IMR-90 (cell line): Measurements from ENCODE around the gene MAGEB18. TPM values are rescaled to one million over a fixed set of nuclear protein-coding genes. Genes with fewer than 3 reads are reported as not detected.

Experiments
- ATAC-seq: fragments of 200-7000 bp; cut with Tn5 transposase; 2 replicates; pipeline ENCODE4 v1.9.1; 2020; ENCODE audit warnings: low read depth, mild to moderate bottlenecking, moderate library complexity
- BruUV-seq: library from RNA; stranded (reverse); fragments of 400-500 nt; replicated peaks from 2 replicates; lab custom pipeline; 2021; lab: Mats Ljungman, UMichigan
- CTCF ChIA-PET: fragments of 300-600 bp; formaldehyde crosslinking; extraction: SDS; loops from one replicate; lab custom pipeline; 2021; ENCODE audit warnings: antibody characterized with exemption; lab: Yijun Ruan, JAX
- POLR2A ChIA-PET: fragments of 300-600 bp; sonication (Branson Sonifier 250); formaldehyde crosslinking; loops from one replicate; lab custom pipeline; 2022; ENCODE audit warnings: antibody characterized with exemption; ENCODE audit not compliant: unreplicated experiment; lab: Charles Lee
- DNase-seq: peaks from one replicate; pipeline ENCODE4 v3.0.0; 2013
- H2AFZ ChIP-seq: replicated peaks from 2 replicates; pipeline ENCODE3; 2013; ENCODE audit warnings: low read length, mild to moderate bottlenecking; ENCODE audit not compliant: poor library complexity
- H2AK5ac ChIP-seq: 2 replicates; pipeline ENCODE4 v1.6.1; 2013; ENCODE audit warnings: low read depth, low read length, inconsistent platforms
- H2AK9ac ChIP-seq: replicated peaks from 2 replicates; pipeline ENCODE3; 2013; ENCODE audit warnings: mild to moderate bottlenecking, low read depth, low read length, moderate library complexity; ENCODE audit not compliant: poor library complexity
- H2BK120ac ChIP-seq: 2 replicates; pipeline ENCODE4 v1.6.1; 2013; ENCODE audit warnings: low read depth, low read length, inconsistent platforms
- H2BK15ac ChIP-seq: 3 replicates; pipeline ENCODE4 v1.6.1; 2013; ENCODE audit warnings: low read depth, low read length, inconsistent platforms
- H2BK20ac ChIP-seq: 2 replicates; pipeline ENCODE4 v1.6.1; 2013; ENCODE audit warnings: low read depth, mild to moderate bottlenecking, inconsistent platforms, low read length, moderate library complexity
- H2BK5ac ChIP-seq: 2 replicates; pipeline ENCODE4 v1.6.1; 2013; ENCODE audit warnings: mild to moderate bottlenecking, low read depth, low read length, inconsistent platforms; ENCODE audit not compliant: poor library complexity, severe bottlenecking
- H3K14ac ChIP-seq: replicated peaks from 2 replicates; pipeline ENCODE4 v1.6.1; 2013; ENCODE audit warnings: low read depth, low read length, inconsistent platforms
- H3K18ac ChIP-seq: 2 replicates; pipeline ENCODE4 v1.6.1; 2013; ENCODE audit warnings: low read depth, low read length, control low read depth
- H3K23ac ChIP-seq: 2 replicates; pipeline ENCODE4 v1.6.1; 2013; ENCODE audit warnings: low read depth, low read length, inconsistent platforms
- H3K27ac ChIP-seq: 2 replicates; pipeline ENCODE4 v1.5.1; 2013; ENCODE audit warnings: mild to moderate bottlenecking, control low read depth, low read length; ENCODE audit not compliant: insufficient read depth
- H3K27me3 ChIP-seq: 2 replicates; pipeline ENCODE4 v1.6.1; 2013; ENCODE audit warnings: low read length; ENCODE audit not compliant: control insufficient read depth, insufficient read depth
- H3K36me3 ChIP-seq: 2 replicates; pipeline ENCODE4 v1.6.1; 2013; ENCODE audit warnings: low read length, mixed read lengths; ENCODE audit not compliant: control insufficient read depth, insufficient read depth
- H3K4ac ChIP-seq: 2 replicates; pipeline ENCODE4 v1.6.1; 2013; ENCODE audit warnings: low read depth, low read length, inconsistent platforms
- H3K4me1 ChIP-seq: 2 replicates; pipeline ENCODE4 v1.6.1; 2013; ENCODE audit warnings: low read length, mixed read lengths; ENCODE audit not compliant: control insufficient read depth, insufficient read depth
- H3K4me2 ChIP-seq: 2 replicates; pipeline ENCODE4 v1.6.1; 2013; ENCODE audit warnings: low read depth, mild to moderate bottlenecking, control low read depth, low read length, moderate library complexity
- H3K4me3 ChIP-seq: 2 replicates; pipeline ENCODE4 v1.5.1; 2013; ENCODE audit warnings: low read depth, mild to moderate bottlenecking, control low read depth, low read length, moderate library complexity; ENCODE audit not compliant: insufficient read depth
- H3K56ac ChIP-seq: 2 replicates; pipeline ENCODE4 v1.6.1; 2013; ENCODE audit warnings: low read length, inconsistent platforms; ENCODE audit not compliant: insufficient read depth; ENCODE audit errors: extremely low read depth
- H3K79me1 ChIP-seq, 2 experiments: 2 replicates each; pipeline ENCODE4 v1.6.1; 2013; ENCODE audit warnings: low read length in 2 of 2, inconsistent platforms in 1 of 2, low read depth in 1 of 2
- H3K9ac ChIP-seq: 2 replicates; pipeline ENCODE4 v1.6.1; 2013; ENCODE audit warnings: low read depth, low read length, control low read depth
- H3K9me1 ChIP-seq: 2 replicates; pipeline ENCODE4 v1.6.1; 2013; ENCODE audit warnings: low read length, inconsistent platforms; ENCODE audit not compliant: insufficient read depth
- H3K9me3 ChIP-seq: 2 replicates; pipeline ENCODE4 v1.6.1; 2013; ENCODE audit warnings: low read length; ENCODE audit not compliant: control insufficient read depth, insufficient read depth
- H4K20me1 ChIP-seq: 2 replicates; pipeline ENCODE4 v1.6.1; 2013; ENCODE audit warnings: low read length, inconsistent platforms; ENCODE audit not compliant: insufficient read depth
- H4K5ac ChIP-seq: 2 replicates; pipeline ENCODE4 v1.6.1; 2013; ENCODE audit warnings: mild to moderate bottlenecking, low read depth, low read length, control low read depth
- H4K8ac ChIP-seq, 2 experiments: 2 replicates each; pipeline ENCODE4 v1.6.1; 2013; ENCODE audit warnings: low read depth in 2 of 2, low read length in 2 of 2, control low read depth in 1 of 2, inconsistent platforms in 1 of 2
- H4K91ac ChIP-seq: 2 replicates; pipeline ENCODE4 v1.6.1; 2013; ENCODE audit warnings: low read depth, low read length, inconsistent platforms; ENCODE audit not compliant: insufficient read depth
- BHLHE40 ChIP-seq: fragments of 150-350 bp; IDR thresholded peaks from 2 replicates; pipeline ENCODE4 v1.6.1; 2016; ENCODE audit warnings: mild to moderate bottlenecking, low read depth, low read length
- ELK1 ChIP-seq: fragments of 150-350 bp; IDR thresholded peaks from 2 replicates; pipeline ENCODE4 v1.6.1; 2016; ENCODE audit warnings: low read depth, mild to moderate bottlenecking, low read length, moderate library complexity, borderline replicate concordance
- MAFK ChIP-seq: IDR thresholded peaks from 2 replicates; pipeline ENCODE4 v1.6.1; 2012; ENCODE audit warnings: low read depth, low read length, improper control_type of control experiment
- POLR2A ChIP-seq: IDR thresholded peaks from 2 replicates; pipeline ENCODE4 v1.6.1; 2012; ENCODE audit warnings: mild to moderate bottlenecking, low read depth, low read length
- SMC3 ChIP-seq: fragments of 150-350 bp; IDR thresholded peaks from 2 replicates; pipeline ENCODE4 v1.6.1; 2016; ENCODE audit warnings: low read depth, mild to moderate bottlenecking, antibody characterized with exemption, low read length, moderate library complexity
- WGBS, 2 experiments: methylation state at CpG; one replicate each; pipeline versions ENCODE4 v1.1.5 to v1.1.7; 2013; ENCODE audit warnings: missing lambda C conversion rate in 2 of 2; ENCODE audit not compliant: insufficient read length in 1 of 2; ENCODE audit errors: extremely low coverage in 2 of 2; 5-methylcytosine and 5-hydroxymethylcytosine counted together
- dilution Hi-C: fragments of 300-500 bp; cut with HindIII; formaldehyde crosslinking; loops from one replicate; pipeline ENCODE4 v1.14.3; 2018; ENCODE audit warnings: low sequenced_read_pairs; ENCODE audit not compliant: unreplicated experiment
- in situ Hi-C: fragments of 300-500 bp; cut with MboI; formaldehyde crosslinking; loops from 3 replicates; pipeline ENCODE4 v1.14.3; 2019; ENCODE audit warnings: low sequenced_read_pairs, inconsistent platforms, mixed read lengths
- intact Hi-C: fragments of 100-400 bp; cut with micrococcal nuclease; formaldehyde crosslinking; loops from 2 replicates; pipeline ENCODE4 v1.10.0; 2022
- polyA plus RNA-seq, 3 experiments: library from polyadenylated mRNA; depleted of rRNA; stranded (reverse); fragments of >200 nt; gene quantifications; 2 replicates each; pipeline ENCODE4 v1.2.3, GENCODE V29; 2012; ENCODE audit warnings: low replicate concordance in 1 of 3
- total RNA-seq: library from RNA; depleted of rRNA; stranded (reverse); fragments of >200 nt; gene quantifications from 2 replicates; pipeline ENCODE4 v1.2.3, GENCODE V29; 2012
- TF ChIP-seq, protein P1 (sequence below): conservative IDR thresholded peaks from 2 replicates; pipeline ENCODE4 v1.5.1; 2012; ENCODE audit warnings: mild to moderate bottlenecking, low read depth, low read length, improper control_type of control experiment

The MAGEB18 gene
- total and polyA plus RNA-seq, 2 of the 4 experiments (the other 2 are of a cell fraction): not detected

- Histone ChIP-seq H3K27me3 (no peaks in the 10 kb centered on the region), H2AK5ac (no peak overlapping the region), H2BK15ac (no peak overlapping the region), H3K9ac (no peak overlapping the region), H3K4me3 (no peak overlapping the region), H2BK20ac (no peak overlapping the region), H3K4ac (no peak overlapping the region), H3K9me3 (peaks cover 3% of the 10 kb centered on the region; the same call in 1 of the 2 replicates), H3K23ac (no peak overlapping the region), H3K18ac (no peak overlapping the region), H4K91ac (no peak overlapping the region), H3K36me3 (no peaks in the 10 kb centered on the region), H2AFZ (no peak overlapping the region), H3K56ac (no peak overlapping the region), H3K4me2 (no peak overlapping the region), H2AK9ac (no peak overlapping the region), H2BK120ac (no peak overlapping the region), H2BK5ac (no peak overlapping the region), H3K27ac (no peak overlapping the region), H4K20me1 (no peaks in the 10 kb centered on the region), H4K8ac (no peak overlapping the region), H3K14ac (no peak overlapping the region), H3K4me1 (no peaks in the 10 kb centered on the region), H4K5ac (no peak overlapping the region), H3K9me1 (no peaks in the 10 kb centered on the region), H3K79me1 (no peaks in the 10 kb centered on the region)
- intact Hi-C loops (no loop called here), dilution Hi-C loops (no loop called here), in situ Hi-C loops (no loop called here)
- no peak for TF ChIP-seq SMC3
- TF ChIP-seq BHLHE40: no peak
- peak; percentile 80 for TF ChIP-seq MAFK
- no peak for TF ChIP-seq POLR2A
- TF ChIP-seq, protein P1, sequence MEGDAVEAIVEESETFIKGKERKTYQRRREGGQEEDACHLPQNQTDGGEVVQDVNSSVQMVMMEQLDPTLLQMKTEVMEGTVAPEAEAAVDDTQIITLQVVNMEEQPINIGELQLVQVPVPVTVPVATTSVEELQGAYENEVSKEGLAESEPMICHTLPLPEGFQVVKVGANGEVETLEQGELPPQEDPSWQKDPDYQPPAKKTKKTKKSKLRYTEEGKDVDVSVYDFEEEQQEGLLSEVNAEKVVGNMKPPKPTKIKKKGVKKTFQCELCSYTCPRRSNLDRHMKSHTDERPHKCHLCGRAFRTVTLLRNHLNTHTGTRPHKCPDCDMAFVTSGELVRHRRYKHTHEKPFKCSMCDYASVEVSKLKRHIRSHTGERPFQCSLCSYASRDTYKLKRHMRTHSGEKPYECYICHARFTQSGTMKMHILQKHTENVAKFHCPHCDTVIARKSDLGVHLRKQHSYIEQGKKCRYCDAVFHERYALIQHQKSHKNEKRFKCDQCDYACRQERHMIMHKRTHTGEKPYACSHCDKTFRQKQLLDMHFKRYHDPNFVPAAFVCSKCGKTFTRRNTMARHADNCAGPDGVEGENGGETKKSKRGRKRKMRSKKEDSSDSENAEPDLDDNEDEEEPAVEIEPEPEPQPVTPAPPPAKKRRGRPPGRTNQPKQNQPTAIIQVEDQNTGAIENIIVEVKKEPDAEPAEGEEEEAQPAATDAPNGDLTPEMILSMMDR: no peak
- TF ChIP-seq ELK1: no peak
- ChIA-PET CTCF (no interaction called here), POLR2A (no interaction called here)
- no TSS peak for BruUV-seq
- ATAC-seq (no peak), DNase-seq (no peak)
- WGBS, 2 experiments: no CpG with 5 or more reads among the region's 1 CpG
Measured at GRCh38 chrX:26109142-26109541, 29.0 kb upstream of the MAGEB18 start.
